ENCODE measurements around the gene ASB1.
"Not testable (repeated sequence)": the region's sequence is repeated elsewhere in the genome, so short reads cannot be mapped to it uniquely, and the experiment has no call there.

Gene ASB1

GRCh38 chr2:238404406-238405216, 22.1 kb upstream of the ASB1 start:
- DNase-seq: no peak

GRCh38 chr2:238405217-238405555, 21.5 kb upstream of the ASB1 start:
- not testable (repeated sequence) for DNase-seq

- no peak for DNase-seq
These were observed 20.3 kb upstream of the ASB1 start for GRCh38 chr2:238406221-238406997.

- DNase-seq: no peak
These were observed 19.8 kb upstream of the ASB1 start for GRCh38 chr2:238406998-238407285.

- DNase-seq: no peak
These were observed 19.2 kb upstream of the ASB1 start for GRCh38 chr2:238407566-238407965.

GRCh38 chr2:238408615-238409340, 17.9 kb upstream of the ASB1 start:
- DNase-seq: no peak

GRCh38 chr2:238409341-238410199, 17.2 kb upstream of the ASB1 start:
- no peak for DNase-seq

- no peak for DNase-seq
These were observed 14.5 kb upstream of the ASB1 start for GRCh38 chr2:238412067-238412767.

- no peak for DNase-seq
These were observed 13.4 kb upstream of the ASB1 start for GRCh38 chr2:238413368-238413767.

- DNase-seq: no peak
These were observed 11.5 kb upstream of the ASB1 start for GRCh38 chr2:238415036-238415764.

- no peak for DNase-seq
These were observed 10.8 kb upstream of the ASB1 start for GRCh38 chr2:238415893-238416292.

GRCh38 chr2:238418196-238418998, 8.3 kb upstream of the ASB1 start:
- no peak for DNase-seq

GRCh38 chr2:238418999-238419546, 7.7 kb upstream of the ASB1 start:
- no peak for DNase-seq

GRCh38 chr2:238420442-238420841, 6.3 kb upstream of the ASB1 start:
- DNase-seq: no peak

- DNase-seq: no peak
These were observed 5.6 kb upstream of the ASB1 start for GRCh38 chr2:238420878-238421694.

- no peak for DNase-seq
These were observed 5.1 kb upstream of the ASB1 start for GRCh38 chr2:238421695-238422035.

- no peak for DNase-seq
These were observed 4.4 kb upstream of the ASB1 start for GRCh38 chr2:238422285-238422684.

GRCh38 chr2:238422940-238423339, 3.8 kb upstream of the ASB1 start:
- no peak for DNase-seq

GRCh38 chr2:238423561-238424312, 3.0 kb upstream of the ASB1 start:
- no peak for DNase-seq

All from activated gamma-delta T cell (primary cell).